ENCODE data around the gene PITPNB.

The PITPNB gene

GRCh38 chr22:27820896-27821866 is 97.9 kb downstream of the PITPNB start:
- Histone ChIP-seq H3K9ac (ENCODE audit: low read depth in 1 of 2, low read length in 2 of 2) (no peak overlapping the region), H3K27me3 (ENCODE audit: control insufficient read depth in 1 of 2, insufficient read depth in 2 of 2, low read length in 2 of 2) (no peaks in the 10 kb centered on the region), H3K4me1 (ENCODE audit: control insufficient read depth in 1 of 2, insufficient read depth in 2 of 2, low read length in 2 of 2) (no peaks in the 10 kb centered on the region), H3K27ac (ENCODE audit: low read depth, low read length) (no peak overlapping the region), H3K36me3 (ENCODE audit: control insufficient read depth in 1 of 2, insufficient read depth in 2 of 2, low read length in 2 of 2) (no peaks in the 10 kb centered on the region), H3K4me3 (ENCODE audit: low read depth in 1 of 2, low read length in 2 of 2) (no peak overlapping the region), H3K9me3 (ENCODE audit: control insufficient read depth in 1 of 2, low read length in 2 of 2) (no peaks in the 10 kb centered on the region)

DNA sequence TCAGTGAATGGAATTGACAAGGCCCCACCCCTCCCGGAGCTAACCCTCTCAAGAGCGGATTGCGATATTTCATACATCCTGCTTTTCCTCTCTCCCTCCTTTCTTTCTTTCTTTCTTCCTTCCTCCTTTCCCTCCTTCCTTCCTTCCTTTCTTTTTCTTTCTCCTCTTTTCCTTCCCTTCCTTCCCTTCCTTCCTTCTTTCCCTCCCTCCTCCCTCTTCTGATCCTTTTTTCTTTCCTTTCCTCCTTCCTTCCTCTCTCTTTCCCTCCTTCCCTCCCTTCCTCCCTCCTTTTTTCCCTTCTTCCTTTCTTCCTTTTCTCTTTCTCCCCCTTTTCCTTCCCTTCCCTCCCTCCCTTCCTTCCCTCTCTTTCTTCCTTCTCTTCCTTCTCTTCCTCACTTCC is 102.5 kb downstream of the PITPNB start:
- no peaks in the 10 kb centered on the region for H3K27me3 ChIP-seq (ENCODE audit: control insufficient read depth in 1 of 2, insufficient read depth in 2 of 2, low read length in 2 of 2)
- H3K4me1 ChIP-seq (ENCODE audit: control insufficient read depth in 1 of 2, insufficient read depth in 2 of 2, low read length in 2 of 2): no peaks in the 10 kb centered on the region
- H3K9ac ChIP-seq (ENCODE audit: low read depth in 1 of 2, low read length in 2 of 2): no peak overlapping the region
- no peak overlapping the region for H3K4me3 ChIP-seq (ENCODE audit: low read depth in 1 of 2, low read length in 2 of 2)
- no peaks in the 10 kb centered on the region for H3K36me3 ChIP-seq (ENCODE audit: control insufficient read depth in 1 of 2, insufficient read depth in 2 of 2, low read length in 2 of 2)
- no peaks in the 10 kb centered on the region for H3K9me3 ChIP-seq (ENCODE audit: control insufficient read depth in 1 of 2, low read length in 2 of 2)
- no peak overlapping the region for H3K27ac ChIP-seq (ENCODE audit: low read depth, low read length)

GRCh38 chr22:27815826-27816530 is 103.1 kb downstream of the PITPNB start:
- no peak overlapping the region for H3K27ac ChIP-seq (ENCODE audit: low read depth, low read length)
- H3K4me3 ChIP-seq (ENCODE audit: low read depth in 1 of 2, low read length in 2 of 2): no peak overlapping the region
- no peaks in the 10 kb centered on the region for H3K9me3 ChIP-seq (ENCODE audit: control insufficient read depth in 1 of 2, low read length in 2 of 2)
- H3K27me3 ChIP-seq (ENCODE audit: control insufficient read depth in 1 of 2, insufficient read depth in 2 of 2, low read length in 2 of 2): no peaks in the 10 kb centered on the region
- H3K36me3 ChIP-seq (ENCODE audit: control insufficient read depth in 1 of 2, insufficient read depth in 2 of 2, low read length in 2 of 2): no peaks in the 10 kb centered on the region
- peaks cover 0 to under 1% of the 10 kb centered on the region in 2 donors for H3K4me1 ChIP-seq (ENCODE audit: control insufficient read depth in 1 of 2, insufficient read depth in 2 of 2, low read length in 2 of 2)
- no peak overlapping the region for H3K9ac ChIP-seq (ENCODE audit: low read depth in 1 of 2, low read length in 2 of 2)

GRCh38 chr22:27814993-27815392 is 104.1 kb downstream of the PITPNB start:
- Histone ChIP-seq H3K4me3 (ENCODE audit: low read depth in 1 of 2, low read length in 2 of 2) (no peak overlapping the region), H3K4me1 (ENCODE audit: control insufficient read depth in 1 of 2, insufficient read depth in 2 of 2, low read length in 2 of 2) (peaks cover 0 to 8% of the 10 kb centered on the region in 2 donors), H3K27ac (ENCODE audit: low read depth, low read length) (no peak overlapping the region), H3K36me3 (ENCODE audit: control insufficient read depth in 1 of 2, insufficient read depth in 2 of 2, low read length in 2 of 2) (no peaks in the 10 kb centered on the region), H3K9me3 (ENCODE audit: control insufficient read depth in 1 of 2, low read length in 2 of 2) (no peaks in the 10 kb centered on the region), H3K9ac (ENCODE audit: low read depth in 1 of 2, low read length in 2 of 2) (no peak overlapping the region), H3K27me3 (ENCODE audit: control insufficient read depth in 1 of 2, insufficient read depth in 2 of 2, low read length in 2 of 2) (no peaks in the 10 kb centered on the region)

- no peaks in the 10 kb centered on the region for H3K9me3 ChIP-seq (ENCODE audit: control insufficient read depth in 1 of 2, low read length in 2 of 2)
- no peak overlapping the region for H3K27ac ChIP-seq (ENCODE audit: low read depth, low read length)
- H3K27me3 ChIP-seq (ENCODE audit: control insufficient read depth in 1 of 2, insufficient read depth in 2 of 2, low read length in 2 of 2): no peaks in the 10 kb centered on the region
- no peaks in the 10 kb centered on the region for H3K36me3 ChIP-seq (ENCODE audit: control insufficient read depth in 1 of 2, insufficient read depth in 2 of 2, low read length in 2 of 2)
- peaks cover 0 to 8% of the 10 kb centered on the region in 2 donors for H3K4me1 ChIP-seq (ENCODE audit: control insufficient read depth in 1 of 2, insufficient read depth in 2 of 2, low read length in 2 of 2)
- H3K4me3 ChIP-seq (ENCODE audit: low read depth in 1 of 2, low read length in 2 of 2): no peak overlapping the region
- no peak overlapping the region for H3K9ac ChIP-seq (ENCODE audit: low read depth in 1 of 2, low read length in 2 of 2)
Observed at GRCh38 chr22:27811778-27812177, 107.3 kb downstream of the PITPNB start.

DNA sequence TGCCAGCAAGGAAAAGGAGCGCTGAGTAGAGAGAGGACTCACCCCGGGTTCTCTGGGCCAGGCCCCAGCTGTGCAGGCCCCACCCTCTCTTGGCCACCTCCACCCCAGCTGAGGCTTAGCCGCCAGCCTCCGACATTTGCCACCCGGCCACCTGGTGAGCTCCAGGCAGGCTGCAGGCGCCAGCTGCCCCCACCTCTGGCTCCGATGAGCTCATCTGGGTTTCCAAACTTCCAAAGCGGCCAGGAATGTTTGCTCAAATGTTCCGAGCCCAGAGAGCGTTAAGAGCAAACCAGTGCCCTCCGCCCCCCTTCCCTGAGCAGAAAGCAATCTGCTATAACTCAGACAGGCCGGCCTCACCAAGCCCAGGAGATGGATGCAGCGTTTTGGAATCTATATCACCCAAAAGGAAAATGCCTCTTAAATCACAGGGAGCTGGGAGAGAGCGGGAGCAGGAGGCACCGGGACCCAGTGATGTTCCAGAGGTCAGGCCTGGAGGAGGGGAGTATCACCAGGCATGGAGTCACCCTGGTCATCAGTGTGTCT is 108.4 kb downstream of the PITPNB start:
- H3K9me3 ChIP-seq (ENCODE audit: control insufficient read depth in 1 of 2, low read length in 2 of 2): no peaks in the 10 kb centered on the region
- H3K4me3 ChIP-seq (ENCODE audit: low read depth in 1 of 2, low read length in 2 of 2): no peak overlapping the region
- H3K27ac ChIP-seq (ENCODE audit: low read depth, low read length): no peak overlapping the region
- H3K9ac ChIP-seq (ENCODE audit: low read depth in 1 of 2, low read length in 2 of 2): no peak overlapping the region
- peaks cover 0 to 8% of the 10 kb centered on the region in 2 donors for H3K4me1 ChIP-seq (ENCODE audit: control insufficient read depth in 1 of 2, insufficient read depth in 2 of 2, low read length in 2 of 2)
- no peaks in the 10 kb centered on the region for H3K36me3 ChIP-seq (ENCODE audit: control insufficient read depth in 1 of 2, insufficient read depth in 2 of 2, low read length in 2 of 2)
- no peaks in the 10 kb centered on the region for H3K27me3 ChIP-seq (ENCODE audit: control insufficient read depth in 1 of 2, insufficient read depth in 2 of 2, low read length in 2 of 2)

DNA sequence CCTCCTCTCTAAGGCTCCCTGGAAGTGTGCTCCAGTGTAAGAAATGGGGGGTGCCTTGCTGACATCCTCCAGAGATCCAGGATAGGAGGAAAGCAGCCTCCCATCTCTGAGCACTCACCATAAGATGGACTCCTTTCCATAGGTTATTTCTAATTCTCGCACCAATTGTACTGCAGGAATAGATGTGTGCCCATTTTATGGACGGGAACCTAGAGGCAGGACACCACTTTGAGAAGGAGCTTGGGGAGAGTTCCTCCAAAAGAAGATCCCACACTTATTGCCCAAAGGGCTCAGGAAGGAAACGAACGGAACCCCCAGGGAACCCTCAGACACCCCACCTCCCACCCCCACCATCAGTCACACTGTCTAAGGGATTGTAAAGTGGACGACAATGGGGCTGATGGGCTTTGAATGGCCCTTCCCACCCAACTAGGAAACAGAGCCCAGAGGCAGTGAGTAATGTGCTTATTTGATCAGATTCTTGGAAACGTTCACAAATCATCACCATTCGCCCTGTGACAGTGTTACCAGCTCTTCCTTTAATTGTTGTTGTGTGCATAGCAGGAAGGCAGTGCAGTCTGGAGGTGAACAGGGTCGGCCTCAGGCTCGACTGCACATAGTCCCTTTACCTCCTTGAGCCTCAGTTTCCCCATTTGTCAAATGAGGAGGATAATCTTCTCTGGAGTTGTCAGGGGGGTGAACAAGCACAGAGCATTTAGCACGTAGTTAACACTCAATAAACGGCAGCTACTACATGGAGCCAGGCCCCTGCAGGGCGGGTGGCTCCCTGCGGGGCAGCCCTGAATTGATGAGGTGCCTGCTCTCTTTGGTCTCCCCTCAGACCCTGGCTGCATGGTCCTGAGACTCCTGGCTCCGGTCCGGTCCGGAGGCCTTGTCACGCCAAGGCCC is 109.1 kb downstream of the PITPNB start:
- H3K27ac ChIP-seq (ENCODE audit: low read depth, low read length): no peak overlapping the region
- H3K4me3 ChIP-seq (ENCODE audit: low read depth in 1 of 2, low read length in 2 of 2): no peak overlapping the region
- peaks cover 0 to 8% of the 10 kb centered on the region in 2 donors for H3K4me1 ChIP-seq (ENCODE audit: control insufficient read depth in 1 of 2, insufficient read depth in 2 of 2, low read length in 2 of 2)
- no peak overlapping the region for H3K9ac ChIP-seq (ENCODE audit: low read depth in 1 of 2, low read length in 2 of 2)
- peaks cover 0 to 5% of the 10 kb centered on the region in 2 donors for H3K27me3 ChIP-seq (ENCODE audit: control insufficient read depth in 1 of 2, insufficient read depth in 2 of 2, low read length in 2 of 2)
- no peaks in the 10 kb centered on the region for H3K9me3 ChIP-seq (ENCODE audit: control insufficient read depth in 1 of 2, low read length in 2 of 2)
- no peaks in the 10 kb centered on the region for H3K36me3 ChIP-seq (ENCODE audit: control insufficient read depth in 1 of 2, insufficient read depth in 2 of 2, low read length in 2 of 2)

GRCh38 chr22:27809226-27809603 is 109.8 kb downstream of the PITPNB start:
- Histone ChIP-seq H3K4me3 (ENCODE audit: low read depth in 1 of 2, low read length in 2 of 2) (no peak overlapping the region), H3K4me1 (ENCODE audit: control insufficient read depth in 1 of 2, insufficient read depth in 2 of 2, low read length in 2 of 2) (peaks cover 2 to 8% of the 10 kb centered on the region in 2 donors), H3K36me3 (ENCODE audit: control insufficient read depth in 1 of 2, insufficient read depth in 2 of 2, low read length in 2 of 2) (no peaks in the 10 kb centered on the region), H3K27me3 (ENCODE audit: control insufficient read depth in 1 of 2, insufficient read depth in 2 of 2, low read length in 2 of 2) (peaks cover 0 to 5% of the 10 kb centered on the region in 2 donors), H3K9ac (ENCODE audit: low read depth in 1 of 2, low read length in 2 of 2) (no peak overlapping the region), H3K27ac (ENCODE audit: low read depth, low read length) (no peak overlapping the region), H3K9me3 (ENCODE audit: control insufficient read depth in 1 of 2, low read length in 2 of 2) (no peaks in the 10 kb centered on the region)

DNA sequence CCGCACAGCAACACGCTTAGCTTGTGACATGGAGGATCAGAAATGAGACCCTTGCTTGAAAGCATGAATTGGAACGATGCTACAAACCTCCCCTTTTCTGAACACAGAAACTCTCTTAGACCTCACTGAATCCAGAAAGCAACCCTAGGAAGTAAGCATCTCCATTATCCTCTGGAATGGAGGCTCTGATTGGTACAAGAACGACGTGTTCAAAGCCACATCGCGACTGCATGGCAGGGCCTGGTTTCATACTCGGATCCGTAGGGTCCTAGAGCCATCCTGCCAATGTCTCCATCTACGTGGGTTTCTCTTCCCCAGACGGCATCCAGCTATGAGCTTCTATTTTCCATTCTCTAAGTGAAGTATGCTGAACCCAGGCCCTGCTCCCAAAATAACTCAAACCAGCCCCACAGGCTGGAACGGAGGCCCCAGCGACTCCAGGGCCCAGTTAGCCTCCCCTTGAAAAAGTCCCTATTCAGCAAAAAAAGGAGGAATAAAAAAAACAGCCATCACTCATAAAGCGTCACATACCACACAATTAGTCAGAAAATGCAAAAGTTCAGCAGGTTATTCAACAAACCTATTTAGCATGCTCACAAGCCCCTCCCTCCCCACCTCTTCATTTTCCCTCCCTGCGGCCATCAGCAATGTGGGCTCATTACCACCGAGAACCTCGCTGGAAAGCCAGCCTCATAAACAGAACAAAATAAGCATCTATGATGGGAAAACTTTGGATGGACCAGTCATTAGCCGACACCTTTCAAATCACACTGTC is 110.4 kb downstream of the PITPNB start:
- no peaks in the 10 kb centered on the region for H3K9me3 ChIP-seq (ENCODE audit: control insufficient read depth in 1 of 2, low read length in 2 of 2)
- no peak overlapping the region for H3K9ac ChIP-seq (ENCODE audit: low read depth in 1 of 2, low read length in 2 of 2)
- H3K27me3 ChIP-seq (ENCODE audit: control insufficient read depth in 1 of 2, insufficient read depth in 2 of 2, low read length in 2 of 2): peaks cover 4 to 5% of the 10 kb centered on the region in 2 donors
- H3K36me3 ChIP-seq (ENCODE audit: control insufficient read depth in 1 of 2, insufficient read depth in 2 of 2, low read length in 2 of 2): no peaks in the 10 kb centered on the region
- H3K4me1 ChIP-seq (ENCODE audit: control insufficient read depth in 1 of 2, insufficient read depth in 2 of 2, low read length in 2 of 2): peaks cover 2 to 8% of the 10 kb centered on the region in 2 donors
- H3K27ac ChIP-seq (ENCODE audit: low read depth, low read length): no peak overlapping the region
- H3K4me3 ChIP-seq (ENCODE audit: low read depth in 1 of 2, low read length in 2 of 2): no peak overlapping the region
